WI38 (cell line): ENCODE results near the gene SHISA3.

Experiments
- H3K4me3 ChIP-seq: 2 replicates; pipeline ENCODE4 v1.5.1; 2011; ENCODE audit warnings: low read depth, mild to moderate bottlenecking, control low read depth, low read length
- TF ChIP-seq, protein P1 (sequence below): IDR thresholded peaks from 2 replicates; pipeline ENCODE4 v1.5.1; 2012; ENCODE audit warnings: low read depth, mild to moderate bottlenecking, control low read depth, low read length

Gene SHISA3

DNA sequence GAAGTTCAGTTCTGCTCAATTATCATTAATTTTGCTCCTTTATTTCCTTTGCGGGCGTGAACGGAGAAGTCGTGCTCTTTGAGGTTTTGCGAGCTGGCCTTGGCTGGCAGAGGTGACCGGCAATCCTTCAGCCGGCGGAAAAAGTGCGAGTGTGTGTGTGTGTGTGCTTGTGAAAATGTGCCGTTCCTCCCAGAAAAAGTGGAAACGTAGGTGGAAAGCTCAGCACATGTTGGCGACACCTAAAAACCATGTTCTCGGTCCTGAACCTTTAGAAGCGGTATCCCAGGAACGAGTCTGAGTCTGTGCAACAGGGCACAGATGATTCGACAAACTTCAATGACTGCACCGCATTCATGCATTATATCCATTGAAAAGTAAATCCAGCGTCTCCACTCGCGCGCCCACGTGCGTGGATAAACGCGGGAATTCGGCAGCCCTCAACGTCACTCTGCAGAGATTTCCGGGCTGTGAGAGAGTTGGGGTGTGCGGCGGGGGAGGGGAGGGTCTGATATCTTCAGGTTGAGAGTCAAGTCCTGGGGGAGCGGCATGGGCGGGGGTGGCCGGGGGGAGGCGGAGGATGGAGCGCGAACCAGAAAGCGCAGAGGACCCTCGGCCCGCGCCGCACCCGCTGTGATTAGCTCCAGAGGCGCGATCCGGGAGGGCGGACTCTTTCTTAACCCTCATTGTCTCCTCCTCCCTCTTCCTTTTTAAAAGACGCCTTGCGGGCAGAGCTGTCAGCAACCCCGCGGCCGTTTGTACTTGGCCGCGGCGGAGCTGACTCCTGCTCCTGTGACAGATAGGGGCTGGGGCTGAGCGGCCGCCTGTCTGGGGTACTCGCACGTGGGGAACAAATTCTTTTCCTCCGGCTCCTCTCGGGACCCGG lies at the start of gene SHISA3:
SHISA3 (plus strand) TSS at position 737 of the 883 bp plus-strand sequence. CDS start 569 bp downstream, outside the sequence.
- TF ChIP-seq, protein P1, sequence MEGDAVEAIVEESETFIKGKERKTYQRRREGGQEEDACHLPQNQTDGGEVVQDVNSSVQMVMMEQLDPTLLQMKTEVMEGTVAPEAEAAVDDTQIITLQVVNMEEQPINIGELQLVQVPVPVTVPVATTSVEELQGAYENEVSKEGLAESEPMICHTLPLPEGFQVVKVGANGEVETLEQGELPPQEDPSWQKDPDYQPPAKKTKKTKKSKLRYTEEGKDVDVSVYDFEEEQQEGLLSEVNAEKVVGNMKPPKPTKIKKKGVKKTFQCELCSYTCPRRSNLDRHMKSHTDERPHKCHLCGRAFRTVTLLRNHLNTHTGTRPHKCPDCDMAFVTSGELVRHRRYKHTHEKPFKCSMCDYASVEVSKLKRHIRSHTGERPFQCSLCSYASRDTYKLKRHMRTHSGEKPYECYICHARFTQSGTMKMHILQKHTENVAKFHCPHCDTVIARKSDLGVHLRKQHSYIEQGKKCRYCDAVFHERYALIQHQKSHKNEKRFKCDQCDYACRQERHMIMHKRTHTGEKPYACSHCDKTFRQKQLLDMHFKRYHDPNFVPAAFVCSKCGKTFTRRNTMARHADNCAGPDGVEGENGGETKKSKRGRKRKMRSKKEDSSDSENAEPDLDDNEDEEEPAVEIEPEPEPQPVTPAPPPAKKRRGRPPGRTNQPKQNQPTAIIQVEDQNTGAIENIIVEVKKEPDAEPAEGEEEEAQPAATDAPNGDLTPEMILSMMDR, result no peak
- H3K4me3 ChIP-seq, result peak within 1 kb of the TSS; percentile 68

GRCh38 chr4:42348247-42348646 lies 49.0 kb upstream of the SHISA3 start:
- H3K4me3 ChIP-seq, result no peak overlapping the region
- TF ChIP-seq, protein P1, result no peak

DNA sequence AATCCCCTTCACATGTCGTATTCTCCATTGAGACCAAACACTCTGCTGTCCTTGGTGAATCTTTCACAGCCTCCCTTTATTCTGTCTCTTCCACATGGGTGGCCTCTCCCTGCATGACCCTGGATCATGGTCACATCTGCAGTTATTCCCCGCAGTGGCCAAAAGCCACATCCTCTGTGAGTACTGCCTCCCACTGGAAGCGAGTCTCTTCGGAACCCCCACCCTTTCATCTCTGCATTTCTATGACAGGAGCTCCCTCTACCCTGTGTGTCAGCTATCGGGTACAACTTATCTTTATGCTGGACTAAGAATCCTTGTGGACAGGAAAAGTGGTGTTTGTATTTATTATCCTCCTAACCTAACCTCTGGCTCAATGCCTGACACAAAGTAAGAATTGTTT lies 48.6 kb upstream of the SHISA3 start:
- TF ChIP-seq, protein P1, result no peak
- no peak overlapping the region for H3K4me3 ChIP-seq

DNA sequence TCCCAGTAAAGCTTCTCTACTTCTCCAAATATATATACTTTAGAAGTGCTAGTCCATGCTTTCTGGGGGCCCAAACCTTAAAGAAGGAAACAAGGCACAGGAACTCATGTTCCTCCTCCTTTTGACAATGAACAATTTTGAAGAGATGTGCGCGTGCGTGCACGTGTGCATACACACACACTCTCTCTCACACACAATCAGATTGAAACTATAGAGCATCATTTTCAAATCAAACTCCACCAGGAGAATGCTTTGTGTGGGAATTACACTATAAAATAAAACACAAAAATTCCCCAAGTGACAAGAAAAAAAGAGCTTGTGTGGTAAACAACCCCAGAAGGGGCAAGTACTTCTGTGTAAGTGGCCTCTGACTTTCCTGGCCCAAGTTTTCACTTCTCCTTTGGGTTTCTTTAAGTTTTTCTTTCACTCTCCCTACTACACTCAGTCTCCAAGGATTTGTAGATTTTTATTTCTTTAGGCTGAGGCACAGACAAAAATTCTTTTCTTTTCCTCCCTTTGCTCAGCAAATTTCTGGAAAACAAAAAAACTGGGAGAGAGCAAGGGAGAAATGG lies 46.6 kb upstream of the SHISA3 start:
- no peak overlapping the region for H3K4me3 ChIP-seq
- TF ChIP-seq, protein P1, result no peak

DNA sequence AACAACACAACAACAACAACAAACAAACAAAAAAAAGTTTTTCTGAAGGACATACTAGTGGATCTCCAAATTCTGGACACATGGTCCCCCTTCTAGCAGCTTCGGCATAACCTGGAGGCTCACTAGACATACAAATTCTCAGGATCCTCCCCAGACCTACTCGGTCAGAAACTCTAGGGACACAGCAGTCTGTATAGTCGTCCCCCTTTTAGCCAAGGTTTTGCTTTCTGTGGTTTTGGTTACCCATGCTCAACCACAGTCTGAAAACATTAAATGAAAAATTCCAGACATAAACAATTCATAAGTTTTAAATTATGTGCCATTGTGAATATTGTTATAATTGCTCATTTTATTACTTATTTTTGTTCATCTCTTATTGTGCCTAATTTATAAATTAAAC lies 45.2 kb upstream of the SHISA3 start:
- TF ChIP-seq, protein P1, result no peak

GRCh38 chr4:42357325-42357724 lies 40.0 kb upstream of the SHISA3 start:
- H3K4me3 ChIP-seq, result no peak overlapping the region
- TF ChIP-seq, protein P1, result no peak

More for the DNA sequence above, 45.2 kb upstream of the SHISA3 start:
- no peak overlapping the region for H3K4me3 ChIP-seq

- H3K4me3 ChIP-seq, result peak overlapping the region; percentile 51
- TF ChIP-seq, protein P1, result no peak
Observed at GRCh38 chr4:42359711-42360110, 37.6 kb upstream of the SHISA3 start.
